ENCODE results near the gene NTRK1.
"Not testable (repeated sequence)": the region's sequence is repeated elsewhere in the genome, so short reads cannot be mapped to it uniquely, and the experiment has no call there.

Gene NTRK1

GRCh38 chr1:156920233-156921052 is 59.8 kb downstream of the NTRK1 start, which contains the start of gene LRRC71:
TSS of gene LRRC71 (plus strand) at chr1:156920632. CDS start at chr1:156920804, 172 bp downstream.
- peak; percentile 82 for DNase-seq

GRCh38 chr1:156921053-156921529 is 60.4 kb downstream of the NTRK1 start:
- no peak for DNase-seq

GRCh38 chr1:156922986-156923669 is 62.5 kb downstream of the NTRK1 start:
- DNase-seq: no peak

- no peak for DNase-seq
Observed at GRCh38 chr1:156923670-156924477, 63.2 kb downstream of the NTRK1 start.

- no peak for DNase-seq
Observed at GRCh38 chr1:156924478-156925153, 64.0 kb downstream of the NTRK1 start.

GRCh38 chr1:156925154-156926010 is 64.7 kb downstream of the NTRK1 start:
- no peak for DNase-seq

- peak; percentile 68 for DNase-seq
Observed at GRCh38 chr1:156926175-156926574, 65.5 kb downstream of the NTRK1 start.

GRCh38 chr1:156926695-156927094 is 66.0 kb downstream of the NTRK1 start:
- not testable (repeated sequence) for DNase-seq

GRCh38 chr1:156927215-156928042 is 66.8 kb downstream of the NTRK1 start:
- peak; percentile 85 for DNase-seq

- no peak for DNase-seq
Observed at GRCh38 chr1:156928043-156928602, 67.5 kb downstream of the NTRK1 start.

- no peak for DNase-seq
Observed at GRCh38 chr1:156929596-156930238, 69.1 kb downstream of the NTRK1 start.

- DNase-seq: no peak
Observed at GRCh38 chr1:156930483-156930882, 69.8 kb downstream of the NTRK1 start.
